HG03039 (cell line): ENCODE data around the gene DOCK11.

Experiments
- ATAC-seq: cut with Tn5 transposase; IDR thresholded peaks from one replicate; pipeline ENCODE4 v1.9.1; 2021; ENCODE audit warnings: mild to moderate bottlenecking, moderate library complexity; ENCODE audit not compliant: unreplicated experiment

The DOCK11 gene

GRCh38 chrX:118623062-118623461 is 127.4 kb downstream of the DOCK11 start:
- ATAC-seq: no peak

- no peak for ATAC-seq
These were observed 130.7 kb downstream of the DOCK11 start for GRCh38 chrX:118626346-118626745.

- no peak for ATAC-seq
These were observed 131.6 kb downstream of the DOCK11 start for GRCh38 chrX:118627084-118627758.

GRCh38 chrX:118630848-118631247 is 135.2 kb downstream of the DOCK11 start:
- no peak for ATAC-seq

- no peak for ATAC-seq
These were observed 136.0 kb downstream of the DOCK11 start for GRCh38 chrX:118631586-118631985.

- no peak for ATAC-seq
These were observed 137.2 kb downstream of the DOCK11 start for GRCh38 chrX:118632862-118633261.

GRCh38 chrX:118633530-118633929 is 137.9 kb downstream of the DOCK11 start:
- ATAC-seq: no peak

- no peak for ATAC-seq
These were observed 138.7 kb downstream of the DOCK11 start for GRCh38 chrX:118634336-118634735.

- ATAC-seq: no peak
These were observed 142.4 kb downstream of the DOCK11 start for GRCh38 chrX:118637997-118638396.

- no peak for ATAC-seq
These were observed 148.8 kb downstream of the DOCK11 start for GRCh38 chrX:118644378-118644777.

- no peak for ATAC-seq
These were observed 157.1 kb downstream of the DOCK11 start for GRCh38 chrX:118652717-118653116.

GRCh38 chrX:118654331-118654730 is 158.7 kb downstream of the DOCK11 start:
- ATAC-seq: no peak

GRCh38 chrX:118655561-118656246 is 160.1 kb downstream of the DOCK11 start:
- no peak for ATAC-seq

- ATAC-seq: no peak
These were observed 161.8 kb downstream of the DOCK11 start for GRCh38 chrX:118657413-118657812.

- no peak for ATAC-seq
These were observed 164.5 kb downstream of the DOCK11 start for GRCh38 chrX:118660085-118660484.

GRCh38 chrX:118665204-118665603 is 169.6 kb downstream of the DOCK11 start:
- ATAC-seq: no peak

- no peak for ATAC-seq
These were observed 170.9 kb downstream of the DOCK11 start for GRCh38 chrX:118666521-118666920.

- ATAC-seq: no peak
These were observed 173.8 kb downstream of the DOCK11 start for GRCh38 chrX:118669435-118669834.

- ATAC-seq: no peak
These were observed 179.8 kb downstream of the DOCK11 start for GRCh38 chrX:118675326-118675965.

- ATAC-seq: no peak
These were observed 180.3 kb downstream of the DOCK11 start for GRCh38 chrX:118675966-118676349.

- no peak for ATAC-seq
These were observed 181.7 kb downstream of the DOCK11 start for GRCh38 chrX:118677318-118677717.

- no peak for ATAC-seq
These were observed 183.7 kb downstream of the DOCK11 start for GRCh38 chrX:118679290-118679689.
